Fibroblast of upper back skin (primary cell): ENCODE data around the gene RADIL.

Experiments used
- DNase-seq: peaks from one replicate; pipeline ENCODE4 v3.0.0-alpha.2; 2013

RADIL gene

GRCh38 chr7:4770886-4771285 lies 112.6 kb downstream of the RADIL start:
- DNase-seq: no peak

GRCh38 chr7:4769761-4770160 lies 113.8 kb downstream of the RADIL start:
- DNase-seq: no peak

- DNase-seq: no peak
These were observed 114.6 kb downstream of the RADIL start for GRCh38 chr7:4768597-4769569.

GRCh38 chr7:4766666-4767519 lies 116.6 kb downstream of the RADIL start:
- DNase-seq: no peak

GRCh38 chr7:4765776-4766490 lies 117.6 kb downstream of the RADIL start:
- DNase-seq: no peak

GRCh38 chr7:4764402-4765007 lies 119.0 kb downstream of the RADIL start:
- no peak for DNase-seq

GRCh38 chr7:4763794-4764185 lies 119.7 kb downstream of the RADIL start:
- no peak for DNase-seq

- no peak for DNase-seq
These were observed 120.3 kb downstream of the RADIL start for GRCh38 chr7:4763091-4763793.

- DNase-seq: no peak
These were observed 121.1 kb downstream of the RADIL start for GRCh38 chr7:4762121-4763055.

- no peak for DNase-seq
These were observed 122.6 kb downstream of the RADIL start for GRCh38 chr7:4760952-4761351.

- no peak for DNase-seq
These were observed 124.3 kb downstream of the RADIL start for GRCh38 chr7:4759211-4759610.

- no peak for DNase-seq
These were observed 124.7 kb downstream of the RADIL start for GRCh38 chr7:4758791-4759190.

- no peak for DNase-seq
These were observed 125.4 kb downstream of the RADIL start for GRCh38 chr7:4758111-4758510.

GRCh38 chr7:4755045-4755444 lies 128.5 kb downstream of the RADIL start:
- DNase-seq: no peak

GRCh38 chr7:4754433-4755010 lies 129.0 kb downstream of the RADIL start:
- DNase-seq: no peak

- peak; percentile 43 for DNase-seq
These were observed 129.7 kb downstream of the RADIL start for GRCh38 chr7:4753598-4754432.

GRCh38 chr7:4751398-4751947 lies 132.0 kb downstream of the RADIL start:
- no peak for DNase-seq

- no peak for DNase-seq
These were observed 133.7 kb downstream of the RADIL start for GRCh38 chr7:4749798-4750197.

GRCh38 chr7:4749363-4749762 lies 134.2 kb downstream of the RADIL start:
- DNase-seq: no peak
